Ovary (tissue), 3 donors: ENCODE results near the gene MESD.

Experiments
- POLR2A ChIP-seq: fragments of 450-650 bp; IDR thresholded peaks from one replicate; pipeline ENCODE4 v1.6.1; 2017; ENCODE audit warnings: antibody characterized with exemption, mild to moderate bottlenecking, moderate library complexity
- TF ChIP-seq, protein P1 (sequence below), 3 donors: fragments of 450-650 bp in 2 of 3; fragments of 200-600 bp in 1 of 3; IDR thresholded peaks; one replicate each; pipeline versions ENCODE4 v1.5.1 to v1.8.0; 2016 to 2022; ENCODE audit warnings: antibody characterized with exemption in 3 of 3, mild to moderate bottlenecking in 1 of 3
- donor health status: DM: no; HTN: no; CAD: no.

DNA sequence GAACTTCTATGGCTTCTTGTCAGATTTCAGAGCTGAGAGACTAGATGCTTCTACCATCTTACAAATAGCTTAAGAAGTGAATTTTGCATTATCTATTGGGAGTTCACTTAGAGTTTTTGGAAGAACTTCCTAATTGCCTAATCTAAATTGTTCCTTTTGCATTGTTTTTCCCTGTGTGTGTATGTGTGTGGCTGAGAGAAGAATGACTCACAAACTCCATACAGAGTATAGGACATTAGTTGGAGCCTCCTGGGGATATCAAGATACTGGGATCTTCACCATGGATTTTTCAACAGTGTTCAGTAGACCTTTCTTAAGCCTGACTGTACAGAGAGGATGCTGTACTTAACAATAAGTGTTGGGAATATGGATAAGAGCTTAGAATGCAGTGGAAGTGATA, 22.0 kb upstream of the MESD start:
- TF ChIP-seq, protein P1, sequence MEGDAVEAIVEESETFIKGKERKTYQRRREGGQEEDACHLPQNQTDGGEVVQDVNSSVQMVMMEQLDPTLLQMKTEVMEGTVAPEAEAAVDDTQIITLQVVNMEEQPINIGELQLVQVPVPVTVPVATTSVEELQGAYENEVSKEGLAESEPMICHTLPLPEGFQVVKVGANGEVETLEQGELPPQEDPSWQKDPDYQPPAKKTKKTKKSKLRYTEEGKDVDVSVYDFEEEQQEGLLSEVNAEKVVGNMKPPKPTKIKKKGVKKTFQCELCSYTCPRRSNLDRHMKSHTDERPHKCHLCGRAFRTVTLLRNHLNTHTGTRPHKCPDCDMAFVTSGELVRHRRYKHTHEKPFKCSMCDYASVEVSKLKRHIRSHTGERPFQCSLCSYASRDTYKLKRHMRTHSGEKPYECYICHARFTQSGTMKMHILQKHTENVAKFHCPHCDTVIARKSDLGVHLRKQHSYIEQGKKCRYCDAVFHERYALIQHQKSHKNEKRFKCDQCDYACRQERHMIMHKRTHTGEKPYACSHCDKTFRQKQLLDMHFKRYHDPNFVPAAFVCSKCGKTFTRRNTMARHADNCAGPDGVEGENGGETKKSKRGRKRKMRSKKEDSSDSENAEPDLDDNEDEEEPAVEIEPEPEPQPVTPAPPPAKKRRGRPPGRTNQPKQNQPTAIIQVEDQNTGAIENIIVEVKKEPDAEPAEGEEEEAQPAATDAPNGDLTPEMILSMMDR (IDR thresholded peaks at IDR 0.05) = no peak
- no peak for TF ChIP-seq POLR2A
